Omental fat pad (tissue), 4 donors: Measurements from ENCODE around the gene TOM1L1. TPM values are rescaled to one million over a fixed set of nuclear protein-coding genes. Genes with fewer than 3 reads are reported as not detected.

ENCODE experiments used
- ATAC-seq: fragments of 150-250 bp; one replicate; pipeline ENCODE4 v1.9.1; 2016; ENCODE audit warnings: mild to moderate bottlenecking, moderate library complexity; ENCODE audit not compliant: low FRiP score
- DNase-seq: peaks from one replicate; pipeline ENCODE4 v3.0.0-alpha.2; 2019; ENCODE audit warnings: low spot score
- total RNA-seq, 4 donors: library from RNA; depleted of rRNA; stranded (reverse); fragments of >200 nt; gene quantifications; one replicate each; pipeline ENCODE4 v1.1.0, GENCODE V29; 2016
- TF ChIP-seq, protein P1 (sequence below), 3 donors: fragments of 450-650 bp; IDR thresholded peaks; one replicate each; pipeline ENCODE4 v1.5.1; 2016 to 2017; ENCODE audit warnings: antibody characterized with exemption in 3 of 3, mild to moderate bottlenecking in 3 of 3, moderate library complexity in 2 of 3

TOM1L1 gene, protein sequence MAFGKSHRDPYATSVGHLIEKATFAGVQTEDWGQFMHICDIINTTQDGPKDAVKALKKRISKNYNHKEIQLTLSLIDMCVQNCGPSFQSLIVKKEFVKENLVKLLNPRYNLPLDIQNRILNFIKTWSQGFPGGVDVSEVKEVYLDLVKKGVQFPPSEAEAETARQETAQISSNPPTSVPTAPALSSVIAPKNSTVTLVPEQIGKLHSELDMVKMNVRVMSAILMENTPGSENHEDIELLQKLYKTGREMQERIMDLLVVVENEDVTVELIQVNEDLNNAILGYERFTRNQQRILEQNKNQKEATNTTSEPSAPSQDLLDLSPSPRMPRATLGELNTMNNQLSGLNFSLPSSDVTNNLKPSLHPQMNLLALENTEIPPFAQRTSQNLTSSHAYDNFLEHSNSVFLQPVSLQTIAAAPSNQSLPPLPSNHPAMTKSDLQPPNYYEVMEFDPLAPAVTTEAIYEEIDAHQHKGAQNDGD
- 10 to 100 TPM in 3 of 4 donors, 1 to 10 TPM in 1; 3.9 to 30.3 (median 21.4) TPM for total RNA-seq

DNA sequence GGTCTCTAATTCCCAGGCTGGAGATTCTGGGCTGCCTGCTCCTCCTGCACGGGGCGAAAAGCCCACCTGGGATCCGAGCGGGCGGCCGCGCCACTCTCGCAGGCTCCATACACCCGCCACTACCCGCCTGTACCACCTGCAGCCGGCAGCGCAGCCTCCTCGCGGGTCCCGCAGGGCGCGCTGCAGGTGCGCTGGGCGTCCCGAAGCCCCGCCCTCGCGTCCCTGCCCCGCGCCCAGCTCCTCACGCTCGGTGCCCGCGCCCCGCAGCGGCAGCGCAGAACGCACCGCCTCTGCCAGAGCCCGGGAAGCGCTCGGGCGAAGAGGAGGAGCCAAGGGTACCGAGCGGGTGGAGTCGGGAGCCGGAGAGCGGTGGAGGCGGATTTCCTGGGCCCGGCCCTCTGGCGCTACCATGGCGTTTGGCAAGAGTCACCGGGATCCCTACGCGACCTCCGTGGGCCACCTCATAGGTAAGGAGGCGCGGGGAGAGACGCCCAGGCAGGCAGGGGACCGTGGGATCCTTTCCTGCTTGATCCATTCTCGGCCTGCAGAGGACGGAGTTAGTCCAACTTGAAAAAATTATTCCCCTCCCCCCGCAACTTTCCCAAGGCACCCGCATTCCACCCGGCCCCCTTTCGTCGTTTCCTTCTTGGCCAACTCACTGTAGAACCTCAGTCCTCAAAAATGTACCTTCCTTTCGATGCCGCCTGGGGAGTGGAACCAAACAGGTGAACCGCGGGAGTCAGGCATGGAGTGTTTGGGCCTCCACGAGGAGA lies at the start of gene TOM1L1:
TOM1L1 (plus strand) TSS at position 396 of the 773 bp plus-strand sequence; CDS start at position 410, 14 bp downstream.
- TF ChIP-seq, protein P1, sequence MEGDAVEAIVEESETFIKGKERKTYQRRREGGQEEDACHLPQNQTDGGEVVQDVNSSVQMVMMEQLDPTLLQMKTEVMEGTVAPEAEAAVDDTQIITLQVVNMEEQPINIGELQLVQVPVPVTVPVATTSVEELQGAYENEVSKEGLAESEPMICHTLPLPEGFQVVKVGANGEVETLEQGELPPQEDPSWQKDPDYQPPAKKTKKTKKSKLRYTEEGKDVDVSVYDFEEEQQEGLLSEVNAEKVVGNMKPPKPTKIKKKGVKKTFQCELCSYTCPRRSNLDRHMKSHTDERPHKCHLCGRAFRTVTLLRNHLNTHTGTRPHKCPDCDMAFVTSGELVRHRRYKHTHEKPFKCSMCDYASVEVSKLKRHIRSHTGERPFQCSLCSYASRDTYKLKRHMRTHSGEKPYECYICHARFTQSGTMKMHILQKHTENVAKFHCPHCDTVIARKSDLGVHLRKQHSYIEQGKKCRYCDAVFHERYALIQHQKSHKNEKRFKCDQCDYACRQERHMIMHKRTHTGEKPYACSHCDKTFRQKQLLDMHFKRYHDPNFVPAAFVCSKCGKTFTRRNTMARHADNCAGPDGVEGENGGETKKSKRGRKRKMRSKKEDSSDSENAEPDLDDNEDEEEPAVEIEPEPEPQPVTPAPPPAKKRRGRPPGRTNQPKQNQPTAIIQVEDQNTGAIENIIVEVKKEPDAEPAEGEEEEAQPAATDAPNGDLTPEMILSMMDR (IDR thresholded peaks at IDR 0.05), result no peak
- ATAC-seq (peak; percentile 95), DNase-seq (no peak)

GRCh38 chr17:54859187-54859586 lies 41.5 kb upstream of the TOM1L1 start:
- TF ChIP-seq, protein P1 (IDR thresholded peaks at IDR 0.05), result no peak
- ATAC-seq (no peak), DNase-seq (no peak)

DNA sequence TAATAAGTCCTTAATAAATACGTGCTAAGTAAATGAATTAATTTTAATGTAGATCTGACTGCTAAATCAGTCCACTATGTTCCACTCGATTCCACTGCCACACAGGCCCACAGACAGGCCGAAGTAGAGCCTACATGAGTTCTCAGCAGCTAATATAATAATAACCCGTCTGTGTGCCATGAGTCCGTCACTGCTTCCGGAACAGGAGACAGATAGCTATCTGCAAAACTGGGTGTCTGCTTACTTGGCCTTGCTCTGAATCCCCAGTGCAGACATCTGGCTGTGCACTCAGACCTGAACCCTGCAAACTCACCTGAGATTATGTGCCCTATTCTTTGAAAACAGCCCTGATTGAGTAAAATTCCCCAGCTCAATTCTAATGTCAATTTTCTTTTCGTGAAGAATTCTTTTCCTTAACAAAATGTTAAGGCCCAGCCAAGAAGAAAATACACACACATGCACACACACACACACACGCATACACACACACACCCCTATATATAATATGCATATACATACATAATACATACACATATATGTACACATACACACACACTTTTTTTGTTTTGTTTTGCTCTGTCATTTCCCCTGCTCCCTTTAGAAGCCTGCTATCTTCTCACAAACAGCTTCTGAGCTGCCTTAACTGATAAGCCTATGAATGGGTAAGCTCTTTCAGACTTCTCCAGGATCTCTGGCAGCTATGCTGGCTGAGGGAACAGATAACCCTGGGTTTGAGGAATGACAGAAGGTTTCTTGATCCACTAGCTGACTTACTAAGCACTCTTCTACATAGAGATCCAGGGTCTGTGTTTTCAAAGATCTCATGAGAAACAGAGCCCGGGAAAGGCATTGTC lies 39.8 kb upstream of the TOM1L1 start:
- ATAC-seq, result peak; percentile 19
- no peak for DNase-seq
- TF ChIP-seq, protein P1 (IDR thresholded peaks at IDR 0.05), result no peak

- ATAC-seq (peak; percentile 66), DNase-seq (no peak)
- TF ChIP-seq, protein P1 (IDR thresholded peaks at IDR 0.05), result no peak
These were observed 39.1 kb upstream of the TOM1L1 start for GRCh38 chr17:54861471-54861983.

- TF ChIP-seq, protein P1 (IDR thresholded peaks at IDR 0.05), result no peak
- no peak for DNase-seq
- no peak for ATAC-seq
These were observed 37.5 kb upstream of the TOM1L1 start for GRCh38 chr17:54863176-54863575.

- no peak for ATAC-seq
- TF ChIP-seq, protein P1 (IDR thresholded peaks at IDR 0.05), result no peak
- no peak for DNase-seq
These were observed 36.6 kb upstream of the TOM1L1 start for GRCh38 chr17:54864070-54864469.
